Breast epithelium (tissue), 3 donors: ENCODE measurements around the gene SLC16A5.

Source experiments
- CTCF ChIP-seq, 3 donors: fragments of 450-650 bp; IDR thresholded peaks; one replicate each; pipeline ENCODE4 v1.5.1; 2016 to 2017; ENCODE audit warnings: antibody characterized with exemption in 3 of 3, mild to moderate bottlenecking in 3 of 3, moderate library complexity in 3 of 3
- POLR2AphosphoS5 ChIP-seq, 3 donors: sonication (generic); formaldehyde crosslinking; IDR thresholded peaks; one replicate each; pipeline ENCODE4 v1.6.1; 2017; ENCODE audit warnings: antibody characterized with exemption in 3 of 3

GRCh38 chr17:75069783-75070182 lies 18.0 kb upstream of the SLC16A5 start:
- peak in 2 of 3 donors; percentile 38 to 40 for TF ChIP-seq CTCF (IDR thresholded peaks at IDR 0.05)
- TF ChIP-seq POLR2AphosphoS5 (IDR thresholded peaks at IDR 0.05): no peak
